GM18505 (cell line): ENCODE results near the gene LEMD3.

Experiments used
- ATAC-seq: cut with Tn5 transposase; IDR thresholded peaks from one replicate; pipeline ENCODE4 v1.9.1; 2021; ENCODE audit not compliant: unreplicated experiment
- POLR2A ChIP-seq: IDR thresholded peaks from 4 replicates; pipeline ENCODE4 v1.6.1; 2011; ENCODE audit warnings: borderline replicate concordance; ENCODE audit not compliant: insufficient read depth, insufficient read length; ENCODE audit errors: extremely low read depth

The LEMD3 gene

DNA sequence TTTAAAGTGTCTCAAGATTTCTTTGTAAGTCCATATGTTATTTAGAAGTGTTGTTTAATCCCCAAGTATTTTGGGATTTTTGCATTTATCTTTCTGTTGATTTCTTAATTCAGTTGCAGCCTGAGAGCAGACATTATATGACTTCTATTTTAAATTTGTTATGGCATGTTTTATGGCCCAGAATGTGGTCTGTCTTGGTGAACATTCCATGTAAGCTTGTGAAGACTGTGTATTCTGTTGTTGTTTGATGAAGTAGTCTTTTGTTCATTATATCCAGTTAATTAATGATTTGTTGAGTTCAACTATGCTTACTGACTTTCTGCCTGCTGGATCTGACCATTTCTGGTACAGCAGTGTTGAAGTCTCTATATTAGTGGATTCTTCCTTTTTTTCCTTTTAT, 34.0 kb downstream of the LEMD3 start:
- ATAC-seq, result no peak
- TF ChIP-seq POLR2A, result no peak

DNA sequence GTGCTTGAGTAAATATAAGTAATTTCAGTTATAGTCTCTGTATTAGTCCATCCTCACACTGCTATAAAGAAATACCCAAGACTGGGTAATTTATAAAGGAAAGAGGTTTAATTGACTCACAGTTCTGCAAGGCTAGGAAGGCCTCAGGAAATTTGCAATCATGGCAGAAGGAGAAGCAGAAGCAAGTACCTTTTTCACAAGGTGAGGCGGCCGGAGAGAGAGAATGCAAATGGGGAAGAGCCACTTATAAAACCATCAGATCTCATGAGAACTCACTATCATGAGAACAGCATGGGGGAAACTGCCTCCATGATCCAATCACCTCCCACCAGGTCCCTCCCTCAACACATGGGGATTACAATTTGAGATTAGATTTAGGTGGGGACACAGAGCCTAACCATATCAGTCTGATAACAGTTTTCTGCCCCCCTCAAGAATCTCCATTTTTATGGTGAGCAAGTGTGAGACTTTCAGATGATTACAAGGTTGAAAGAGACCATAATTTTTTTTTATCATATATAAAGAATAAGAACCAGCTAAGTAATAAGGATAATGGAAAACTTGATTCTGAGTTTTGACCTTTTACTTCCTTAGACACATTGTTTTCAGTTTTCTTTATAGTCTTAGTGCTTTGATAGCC, 35.6 kb downstream of the LEMD3 start:
- no peak for ATAC-seq
- no peak for TF ChIP-seq POLR2A

- ATAC-seq, result no peak
- TF ChIP-seq POLR2A, result no peak
Observed at GRCh38 chr12:65205886-65206285, 36.5 kb downstream of the LEMD3 start.

DNA sequence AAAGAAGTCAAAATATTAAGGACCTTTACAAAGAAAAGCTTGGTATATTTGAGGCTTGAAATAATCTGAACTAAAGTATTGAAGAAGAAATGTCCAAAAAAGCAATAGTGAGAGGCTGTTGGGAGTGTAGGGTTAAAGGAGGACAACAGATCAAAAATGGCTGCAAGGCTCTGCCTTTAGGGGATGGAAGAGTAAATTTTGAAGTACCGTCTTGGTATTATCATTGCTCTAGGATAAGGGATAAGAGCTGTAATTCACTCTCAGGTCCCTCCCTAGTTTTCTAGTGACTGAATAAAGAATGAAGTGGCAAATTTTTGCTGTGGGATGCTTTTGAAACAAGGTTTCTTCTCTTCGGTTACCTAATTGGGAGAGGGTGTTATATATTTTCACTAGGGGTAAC, 38.7 kb downstream of the LEMD3 start:
- TF ChIP-seq POLR2A, result no peak
- ATAC-seq, result no peak

DNA sequence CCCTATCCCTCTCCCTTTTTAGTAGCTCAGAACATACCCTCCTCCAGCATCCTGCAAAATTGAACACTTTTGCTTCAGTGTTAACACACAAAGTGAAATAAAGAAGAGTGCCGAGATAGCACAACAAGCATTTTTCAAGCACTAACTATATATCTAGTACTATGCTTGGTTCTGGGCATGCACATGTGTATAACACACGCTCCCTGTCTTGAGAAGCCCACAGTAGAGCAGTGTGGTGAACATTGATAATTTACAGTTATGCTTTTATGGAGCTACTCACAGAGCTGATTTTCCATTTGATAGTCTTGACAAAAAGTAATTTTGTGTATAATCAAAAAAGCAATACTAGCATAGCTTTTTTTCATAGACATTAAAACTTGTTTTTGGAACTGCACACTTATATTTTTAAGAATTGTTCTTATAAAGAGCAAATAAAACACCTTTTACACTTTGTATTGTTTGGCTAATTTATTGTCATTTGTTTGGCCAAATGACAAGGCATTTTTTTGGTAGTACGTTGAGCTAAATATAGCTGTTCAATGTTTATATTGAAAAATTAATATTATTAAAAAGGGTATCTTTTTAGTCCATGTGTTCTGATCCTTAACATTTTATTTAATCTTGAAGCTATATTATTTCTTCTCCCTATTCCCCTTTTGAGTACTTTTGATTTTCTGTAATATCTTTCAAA, 39.7 kb downstream of the LEMD3 start:
- TF ChIP-seq POLR2A, result no peak
- ATAC-seq, result no peak

- peak; percentile 75 for ATAC-seq
- no peak for TF ChIP-seq POLR2A
Observed at GRCh38 chr12:65209655-65210043, 40.3 kb downstream of the LEMD3 start.

- ATAC-seq, result no peak
- no peak for TF ChIP-seq POLR2A
Observed at GRCh38 chr12:65217086-65217485, 47.7 kb downstream of the LEMD3 start.

DNA sequence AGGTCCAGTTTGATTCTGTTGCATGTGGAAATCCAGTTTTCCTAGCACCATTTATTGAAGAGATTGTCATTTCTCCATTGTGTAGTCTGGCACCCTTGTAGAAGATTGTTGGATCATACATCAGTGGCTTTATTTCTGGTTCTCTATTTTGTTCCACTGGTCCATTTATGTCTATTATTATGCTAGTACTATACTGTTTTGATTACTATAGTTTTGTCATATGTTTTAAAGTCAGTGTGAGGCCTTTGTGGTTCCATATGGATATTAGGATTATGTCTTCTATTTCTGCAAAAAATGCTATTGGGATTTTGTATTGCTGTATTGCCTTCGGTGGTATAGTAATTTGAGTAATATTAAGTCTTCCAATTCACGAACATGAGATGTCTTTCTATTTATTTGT, 51.4 kb downstream of the LEMD3 start:
- ATAC-seq, result no peak
- TF ChIP-seq POLR2A, result no peak

GRCh38 chr12:65229441-65229840, 60.1 kb downstream of the LEMD3 start:
- no peak for TF ChIP-seq POLR2A
- no peak for ATAC-seq

- no peak for TF ChIP-seq POLR2A
- ATAC-seq, result no peak
Observed at GRCh38 chr12:65232476-65233077, 63.2 kb downstream of the LEMD3 start.

GRCh38 chr12:65237153-65237552, 67.8 kb downstream of the LEMD3 start:
- no peak for ATAC-seq
- no peak for TF ChIP-seq POLR2A

DNA sequence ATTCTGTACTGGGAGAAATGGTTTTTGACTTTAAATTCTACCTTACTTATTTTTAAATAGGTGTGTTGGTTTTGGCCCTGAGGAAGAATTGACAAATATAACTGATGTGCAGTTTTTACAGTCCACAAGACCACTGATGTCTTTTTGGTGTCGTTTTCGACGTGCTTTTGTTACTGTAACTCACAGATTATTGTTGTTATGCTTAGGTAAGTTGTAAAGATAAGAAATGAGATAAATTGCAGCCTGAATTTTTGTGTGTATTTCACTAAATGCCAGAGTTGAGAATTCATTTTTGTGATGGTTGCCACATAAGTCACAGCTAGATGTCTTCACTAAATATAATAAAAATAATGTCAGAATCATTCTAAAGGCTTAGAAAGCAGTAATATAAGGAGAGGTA, 69.2 kb downstream of the LEMD3 start:
- ATAC-seq, result no peak
- no peak for TF ChIP-seq POLR2A

GRCh38 chr12:65248656-65249633, 79.6 kb downstream of the LEMD3 start:
- no peak for TF ChIP-seq POLR2A
- ATAC-seq, result no peak

GRCh38 chr12:65252515-65252914, 83.1 kb downstream of the LEMD3 start:
- no peak for TF ChIP-seq POLR2A
- ATAC-seq, result no peak

- TF ChIP-seq POLR2A, result no peak
- no peak for ATAC-seq
Observed at GRCh38 chr12:65257986-65258385, 88.6 kb downstream of the LEMD3 start.
